NCI-H2227 (cell line): ENCODE measurements around the gene ZMYND11.

Source experiments
- DNase-seq: peaks from one replicate; lab custom pipeline; 2025; ENCODE audit not compliant: unreplicated experiment; lab: John Stamatoyannopoulos, UW

Gene ZMYND11

GRCh38 chr10:135132-135600 lies at the start of gene ZMYND11:
Gene ZMYND11 (plus strand): TSS chr10:135455. CDS start chr10:180013, 44,558 bp downstream.
- peak; percentile 73 for DNase-seq

- DNase-seq: no peak
Observed at GRCh38 chr10:86031-86430, 49.2 kb upstream of the ZMYND11 start.

GRCh38 chr10:87177-88080 lies 47.8 kb upstream of the ZMYND11 start:
- DNase-seq: no peak

GRCh38 chr10:88253-88652 lies 47.0 kb upstream of the ZMYND11 start:
- no peak for DNase-seq

GRCh38 chr10:89248-89647 lies 46.0 kb upstream of the ZMYND11 start:
- no peak for DNase-seq

GRCh38 chr10:90161-90560 lies 45.1 kb upstream of the ZMYND11 start:
- no peak for DNase-seq

GRCh38 chr10:91313-91712 lies 43.9 kb upstream of the ZMYND11 start:
- DNase-seq: no peak

- no peak for DNase-seq
Observed at GRCh38 chr10:92153-92552, 43.1 kb upstream of the ZMYND11 start.

GRCh38 chr10:92846-93245 lies 42.4 kb upstream of the ZMYND11 start:
- no peak for DNase-seq

GRCh38 chr10:94613-95012 lies 40.6 kb upstream of the ZMYND11 start:
- no peak for DNase-seq

- no peak for DNase-seq
Observed at GRCh38 chr10:95356-96115, 39.7 kb upstream of the ZMYND11 start.

- DNase-seq: no peak
Observed at GRCh38 chr10:96466-96865, 38.8 kb upstream of the ZMYND11 start.

- no peak for DNase-seq
Observed at GRCh38 chr10:104416-104815, 30.8 kb upstream of the ZMYND11 start.

GRCh38 chr10:104862-105565 lies 30.2 kb upstream of the ZMYND11 start:
- no peak for DNase-seq

- no peak for DNase-seq
Observed at GRCh38 chr10:105806-106205, 29.4 kb upstream of the ZMYND11 start.

- DNase-seq: no peak
Observed at GRCh38 chr10:106740-107139, 28.5 kb upstream of the ZMYND11 start.

GRCh38 chr10:112246-112645 lies 23.0 kb upstream of the ZMYND11 start:
- DNase-seq: no peak

- no peak for DNase-seq
Observed at GRCh38 chr10:124874-125273, 10.4 kb upstream of the ZMYND11 start.

- no peak for DNase-seq
Observed at GRCh38 chr10:127612-128432, 7.4 kb upstream of the ZMYND11 start.

GRCh38 chr10:129810-130209 lies 5.4 kb upstream of the ZMYND11 start:
- DNase-seq: no peak
